Measurements from ENCODE around the gene HSD17B14. TPM values are rescaled to one million over a fixed set of nuclear protein-coding genes. Genes with fewer than 3 reads are reported as not detected.

Gene HSD17B14
- total RNA-seq, 6 donors from 2014 or later: 13.8 to 65.0 (median 28.5) TPM

DNA sequence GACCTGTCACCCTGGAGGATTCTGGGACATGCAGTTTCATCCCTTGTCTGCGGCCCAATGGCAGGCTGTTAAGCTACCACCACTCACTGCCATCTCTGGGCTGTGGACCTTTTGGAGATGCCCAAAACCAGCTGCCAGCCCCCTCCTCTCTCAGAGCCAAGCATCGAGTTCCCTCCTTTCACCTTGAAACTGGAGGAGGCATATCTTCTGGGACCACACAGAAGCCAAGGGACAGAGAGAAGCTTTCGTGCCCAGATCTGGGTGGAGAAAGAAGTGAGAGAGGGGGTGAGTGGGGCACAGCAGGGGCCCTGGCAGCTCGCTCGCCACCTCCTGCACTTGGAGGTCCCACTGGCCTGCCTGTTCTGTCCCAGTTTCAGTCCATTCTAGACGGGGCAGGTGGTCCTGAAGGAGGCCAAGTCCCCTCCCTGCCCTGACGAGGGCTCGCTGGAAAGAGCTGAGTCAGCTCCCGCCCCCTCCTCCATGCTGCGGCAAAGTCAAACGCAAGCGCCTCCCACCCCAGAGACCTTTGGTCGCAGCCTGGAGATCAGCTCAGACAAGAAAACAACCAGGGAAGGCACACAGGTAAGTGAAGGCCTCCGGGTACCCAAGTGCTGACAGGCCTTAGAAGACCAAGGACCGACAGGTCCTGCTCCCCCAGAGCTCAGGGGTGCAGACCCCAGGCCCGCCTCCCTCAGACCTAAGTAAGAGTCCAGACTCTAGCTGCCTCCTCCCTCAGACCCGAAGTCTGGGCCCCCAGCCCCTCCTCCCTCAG lies 29.3 kb downstream of the HSD17B14 start:
- Histone ChIP-seq H3K9me3 (no peaks in the 10 kb centered on the region), H3K27ac (no peak overlapping the region), H3K36me3 (peaks cover 0 to 7% (median 2%) of the 10 kb centered on the region in 4 donors), H3K4me1 (peaks cover 4 to 25% (median 17%) of the 10 kb centered on the region in 4 donors), H3K4me3 (no peak overlapping the region), H3K27me3 (no peaks in the 10 kb centered on the region)
- 85 to 89% methylated on average over 10 to 17 of the region's 17 CpGs for WGBS, 2 donors
- TF ChIP-seq POLR2A (IDR thresholded peaks at IDR 0.05) (no peak), POLR2AphosphoS5 (IDR thresholded peaks at IDR 0.05) (no peak), EP300 (IDR thresholded peaks at IDR 0.05) (no peak)
- DNase-seq (peak in 1 of 2 donors; percentile 53), ATAC-seq (ENCODE audit: low FRiP score in 2 of 2) (peak in 1 of 2 donors; percentile 42)

DNA sequence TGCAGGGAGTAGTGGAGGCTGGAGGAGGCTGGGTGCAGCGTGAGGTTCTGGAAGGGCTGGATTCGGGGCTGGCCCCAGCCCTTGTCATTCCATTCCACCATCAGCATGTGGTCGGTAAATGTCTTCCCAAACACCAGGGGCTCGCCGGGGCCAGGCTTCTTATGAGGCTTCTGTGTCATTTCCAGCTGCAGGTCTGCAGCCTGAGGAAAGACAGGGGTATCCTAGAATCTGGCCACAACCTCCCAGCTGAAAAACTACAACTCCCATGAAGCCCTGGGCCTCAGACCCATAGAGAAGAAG lies 29.8 kb downstream of the HSD17B14 start:
- peak; percentile 36 to 42 for DNase-seq
- TF ChIP-seq, protein P1, sequence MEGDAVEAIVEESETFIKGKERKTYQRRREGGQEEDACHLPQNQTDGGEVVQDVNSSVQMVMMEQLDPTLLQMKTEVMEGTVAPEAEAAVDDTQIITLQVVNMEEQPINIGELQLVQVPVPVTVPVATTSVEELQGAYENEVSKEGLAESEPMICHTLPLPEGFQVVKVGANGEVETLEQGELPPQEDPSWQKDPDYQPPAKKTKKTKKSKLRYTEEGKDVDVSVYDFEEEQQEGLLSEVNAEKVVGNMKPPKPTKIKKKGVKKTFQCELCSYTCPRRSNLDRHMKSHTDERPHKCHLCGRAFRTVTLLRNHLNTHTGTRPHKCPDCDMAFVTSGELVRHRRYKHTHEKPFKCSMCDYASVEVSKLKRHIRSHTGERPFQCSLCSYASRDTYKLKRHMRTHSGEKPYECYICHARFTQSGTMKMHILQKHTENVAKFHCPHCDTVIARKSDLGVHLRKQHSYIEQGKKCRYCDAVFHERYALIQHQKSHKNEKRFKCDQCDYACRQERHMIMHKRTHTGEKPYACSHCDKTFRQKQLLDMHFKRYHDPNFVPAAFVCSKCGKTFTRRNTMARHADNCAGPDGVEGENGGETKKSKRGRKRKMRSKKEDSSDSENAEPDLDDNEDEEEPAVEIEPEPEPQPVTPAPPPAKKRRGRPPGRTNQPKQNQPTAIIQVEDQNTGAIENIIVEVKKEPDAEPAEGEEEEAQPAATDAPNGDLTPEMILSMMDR (IDR thresholded peaks at IDR 0.05): no peak
- no peak for TF ChIP-seq POLR2AphosphoS5 (IDR thresholded peaks at IDR 0.05)
- TF ChIP-seq EP300 (IDR thresholded peaks at IDR 0.05): no peak
- no peak for TF ChIP-seq POLR2A (IDR thresholded peaks at IDR 0.05)
- Histone ChIP-seq H3K27me3 (no peaks in the 10 kb centered on the region), H3K4me3 (no peak overlapping the region), H3K9me3 (no peaks in the 10 kb centered on the region), H3K27ac (no peak overlapping the region), H3K36me3 (peaks cover 0 to 7% (median 2%) of the 10 kb centered on the region in 4 donors), H3K4me1 (peaks cover 4 to 20% (median 11%) of the 10 kb centered on the region in 4 donors)
- 84 to 93% methylated on average over 2 to 5 of the region's 5 CpGs for WGBS, 2 donors
- ATAC-seq (ENCODE audit: low FRiP score in 2 of 2): no peak

DNA sequence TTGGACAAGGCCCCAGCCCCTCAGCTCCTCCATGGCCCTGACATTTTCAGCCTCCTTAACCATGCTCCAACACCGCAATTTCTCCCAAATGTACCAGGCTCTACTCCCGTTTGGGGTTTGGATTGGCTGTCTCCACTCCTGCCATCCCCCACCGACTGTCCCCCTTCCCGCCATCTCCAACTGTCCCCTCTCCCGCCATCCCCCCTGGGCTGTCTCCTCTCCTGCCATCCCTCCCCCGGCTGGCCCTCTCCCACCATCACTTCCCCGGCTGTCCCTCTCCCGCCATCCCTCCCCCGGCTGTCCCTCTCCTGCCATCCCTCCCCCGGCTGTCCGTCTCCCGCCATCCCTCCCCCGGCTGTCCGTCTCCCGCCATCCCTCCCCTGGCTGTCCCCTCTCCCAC lies 30.8 kb downstream of the HSD17B14 start:
- no peak for ATAC-seq (ENCODE audit: low FRiP score in 2 of 2)
- TF ChIP-seq, protein P1 (IDR thresholded peaks at IDR 0.05): no peak
- TF ChIP-seq POLR2A (IDR thresholded peaks at IDR 0.05): no peak
- TF ChIP-seq POLR2AphosphoS5 (IDR thresholded peaks at IDR 0.05): no peak
- no peak for TF ChIP-seq EP300 (IDR thresholded peaks at IDR 0.05)
- no peaks in the 10 kb centered on the region for H3K27me3 ChIP-seq
- peaks cover 4 to 14% (median 9%) of the 10 kb centered on the region in 4 donors for H3K4me1 ChIP-seq
- 82 to 93% methylated on average over 9 to 10 of the region's 15 CpGs for WGBS, 2 donors
- H3K4me3 ChIP-seq: no peak overlapping the region
- no peak overlapping the region for H3K27ac ChIP-seq
- no peak for DNase-seq
- H3K9me3 ChIP-seq: no peaks in the 10 kb centered on the region
- H3K36me3 ChIP-seq: peaks cover 0 to 7% (median 2%) of the 10 kb centered on the region in 4 donors

DNA sequence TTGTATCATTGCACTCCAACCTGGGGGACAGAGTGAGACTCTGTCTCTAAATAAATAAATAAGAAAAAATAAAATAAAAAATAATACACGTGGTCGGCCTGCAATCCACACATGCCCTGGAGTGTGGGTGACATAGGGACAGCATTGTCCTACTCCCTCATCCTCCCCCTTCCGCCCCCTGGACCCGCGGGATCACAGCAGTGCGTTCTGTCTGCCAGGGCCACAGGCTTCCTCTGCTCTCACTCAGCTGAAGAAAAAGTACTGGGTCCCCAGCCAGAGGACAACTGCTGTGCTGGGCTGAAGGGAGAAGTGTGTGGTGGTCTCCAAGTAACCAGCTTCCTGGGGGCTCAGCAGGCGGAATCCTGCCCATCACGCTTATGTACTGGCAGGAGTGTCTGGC lies 31.8 kb downstream of the HSD17B14 start:
- Histone ChIP-seq H3K36me3 (peaks cover 0 to 10% (median 5%) of the 10 kb centered on the region in 4 donors), H3K4me3 (no peak overlapping the region), H3K27ac (no peak overlapping the region), H3K27me3 (no peaks in the 10 kb centered on the region), H3K9me3 (no peaks in the 10 kb centered on the region), H3K4me1 (peaks cover 0 to 5% (median 2%) of the 10 kb centered on the region in 4 donors)
- TF ChIP-seq, protein P1 (IDR thresholded peaks at IDR 0.05): no peak
- TF ChIP-seq POLR2A (IDR thresholded peaks at IDR 0.05) (no peak), POLR2AphosphoS5 (IDR thresholded peaks at IDR 0.05) (no peak), EP300 (IDR thresholded peaks at IDR 0.05) (no peak)
- no peak for DNase-seq
- WGBS, 2 donors: 70 to 95% methylated on average over 8 of the region's 8 CpGs
- ATAC-seq (ENCODE audit: low FRiP score in 2 of 2): no peak

DNA sequence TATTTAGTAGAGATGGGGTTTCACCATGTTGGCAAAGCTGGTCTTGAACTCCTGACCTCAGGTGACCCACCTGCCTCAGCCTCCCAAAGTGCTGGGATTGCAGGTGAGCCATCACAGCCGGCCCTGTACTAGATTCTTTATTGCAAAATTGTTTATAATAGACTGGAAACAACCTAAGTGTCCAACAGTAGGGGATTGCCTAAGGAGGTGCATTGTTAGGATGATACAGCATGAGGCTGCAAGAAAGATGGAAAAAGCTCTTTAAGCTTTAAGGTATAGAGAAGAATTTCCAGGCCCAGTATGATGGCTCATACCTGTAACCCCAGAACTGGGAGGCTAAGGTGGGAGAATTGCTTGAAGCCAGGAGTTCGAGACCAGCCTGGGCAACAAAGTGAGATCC lies 33.7 kb downstream of the HSD17B14 start:
- Histone ChIP-seq H3K4me1 (no peaks in the 10 kb centered on the region), H3K27me3 (no peaks in the 10 kb centered on the region), H3K36me3 (peaks cover 0 to 17% (median 8%) of the 10 kb centered on the region in 4 donors), H3K4me3 (no peak overlapping the region), H3K27ac (no peak overlapping the region), H3K9me3 (no peaks in the 10 kb centered on the region)
- DNase-seq (no peak), ATAC-seq (ENCODE audit: low FRiP score in 2 of 2) (no peak)
- WGBS, 2 donors: 94 to 97% methylated on average over 2 of the region's 2 CpGs
- TF ChIP-seq, protein P1 (IDR thresholded peaks at IDR 0.05): no peak
- no peak for TF ChIP-seq POLR2A (IDR thresholded peaks at IDR 0.05)
- no peak for TF ChIP-seq POLR2AphosphoS5 (IDR thresholded peaks at IDR 0.05)
- no peak for TF ChIP-seq EP300 (IDR thresholded peaks at IDR 0.05)

All from upper lobe of left lung (tissue), 6 donors.